Right lobe of liver (tissue), 6 donors: ENCODE data around the gene EPOP. TPM values are rescaled to one million over a fixed set of nuclear protein-coding genes. Genes with fewer than 3 reads are reported as not detected.

Experiments
- ATAC-seq, 4 donors: fragments of 200-7000 bp; cut with Tn5 transposase; one replicate each; pipeline ENCODE4 v1.9.1; 2020; ENCODE audit warnings: mild to moderate bottlenecking in 4 of 4, moderate library complexity in 4 of 4
- DNase-seq, 3 donors: peaks; one replicate each; pipeline ENCODE4 v3.0.0-alpha.2; 2020
- H3K27ac ChIP-seq, 3 donors: fragments of 200-600 bp; one replicate each; pipeline ENCODE4 v1.8.0; 2022
- H3K27me3 ChIP-seq, 2 donors: fragments of 200-600 bp; one replicate each; pipeline ENCODE4 v1.8.0; 2022
- H3K36me3 ChIP-seq, 4 donors: fragments of 200-600 bp; sonication (generic) in 1 of 4; one replicate each; pipeline versions ENCODE4 v1.5.1 to v1.8.0; 2017 to 2022; ENCODE audit warnings: control low read depth in 1 of 4
- H3K4me1 ChIP-seq, 4 donors: fragments of 200-600 bp; sonication (generic) in 1 of 4; one replicate each; pipeline versions ENCODE4 v1.5.1 to v1.8.0; 2017 to 2022; ENCODE audit warnings: control low read depth in 1 of 4
- H3K4me3 ChIP-seq, 3 donors: fragments of 200-600 bp; one replicate each; pipeline ENCODE4 v1.8.0; 2022
- H3K9me3 ChIP-seq, 4 donors: fragments of 200-600 bp; sonication (generic) in 1 of 4; one replicate each; pipeline versions ENCODE4 v1.5.1 to v1.8.0; 2017 to 2022; ENCODE audit warnings: control low read depth in 1 of 4
- POLR2A ChIP-seq: fragments of 450-650 bp; IDR thresholded peaks from one replicate; pipeline ENCODE4 v1.6.1; 2017; ENCODE audit warnings: antibody characterized with exemption, mild to moderate bottlenecking
- WGBS: methylation state at CpG from one replicate; pipeline ENCODE4 v1.1.6; 2018; ENCODE audit warnings: low coverage, low lambda C conversion rate; ENCODE audit not compliant: insufficient coverage; ENCODE audit errors: missing lambda C conversion rate; 5-methylcytosine and 5-hydroxymethylcytosine counted together
- intact Hi-C, 2 donors: fragments of 100-400 bp; cut with DNase I; formaldehyde crosslinking; loops; one replicate each; pipeline versions ENCODE4 v1.11.2 to v1.14.1; 2022
- total RNA-seq, 6 experiments: library from RNA; depleted of rRNA in 2 of 6; stranded (reverse); fragments of >200 nt in 2 of 6; fragmentation: NEBNext Ultra II Directional in 3 of 6; extraction: Animal tissue kit (Norgen Biotek cat#: 25700) in 3 of 6; gene quantifications; one replicate each; pipeline versions ENCODE4 v1.1.0 to v1.2.4, GENCODE V29; 2016 to 2023
- TF ChIP-seq, protein P1 (sequence below), 4 donors: fragments of 200-600 bp in 3 of 4; fragments of 450-650 bp in 1 of 4; IDR thresholded peaks; one replicate each; pipeline versions ENCODE4 v1.5.1 to v1.8.0; 2016 to 2022; ENCODE audit warnings: antibody characterized with exemption in 4 of 4, mild to moderate bottlenecking in 2 of 4
- donor health status: DM: no; HTN: yes; CAD: no.
- donor health status: DM: no; HTN: no; CAD: no.
- donor health status: DM: no; HTN: no; CAD: no.
- donor health status: DM: no; HTN: yes; CAD: no.
- donor health status: DM: no; HTN: yes; CAD: no.

The EPOP gene
- total RNA-seq, 6 experiments from 2014 or later: 1.1 to 6.0 (median 3.0) TPM

DNA sequence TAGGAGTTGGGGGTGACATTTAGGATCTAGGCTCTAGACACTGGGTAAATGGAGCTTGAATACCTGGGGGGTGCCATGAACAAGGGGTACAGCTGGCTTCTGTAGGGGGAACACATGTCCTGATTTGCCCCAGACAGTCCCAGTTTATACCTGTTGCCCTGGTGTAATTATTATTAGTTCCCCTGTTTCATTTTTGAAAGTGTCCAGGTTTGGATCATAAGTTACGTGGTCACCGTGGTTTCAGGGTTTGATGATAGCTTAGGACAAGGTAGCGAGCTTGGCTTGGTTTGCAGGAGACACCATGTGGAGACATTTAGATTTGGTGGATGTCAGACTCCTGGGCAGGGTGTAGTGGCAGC lies 35.8 kb upstream of the EPOP start:
- WGBS: no CpG with 5 or more reads among the region's 3 CpGs
- peaks cover 0 to 9% (median 3%) of the 10 kb centered on the region in 4 donors for H3K36me3 ChIP-seq
- H3K9me3 ChIP-seq: no peaks in the 10 kb centered on the region
- TF ChIP-seq, protein P1, sequence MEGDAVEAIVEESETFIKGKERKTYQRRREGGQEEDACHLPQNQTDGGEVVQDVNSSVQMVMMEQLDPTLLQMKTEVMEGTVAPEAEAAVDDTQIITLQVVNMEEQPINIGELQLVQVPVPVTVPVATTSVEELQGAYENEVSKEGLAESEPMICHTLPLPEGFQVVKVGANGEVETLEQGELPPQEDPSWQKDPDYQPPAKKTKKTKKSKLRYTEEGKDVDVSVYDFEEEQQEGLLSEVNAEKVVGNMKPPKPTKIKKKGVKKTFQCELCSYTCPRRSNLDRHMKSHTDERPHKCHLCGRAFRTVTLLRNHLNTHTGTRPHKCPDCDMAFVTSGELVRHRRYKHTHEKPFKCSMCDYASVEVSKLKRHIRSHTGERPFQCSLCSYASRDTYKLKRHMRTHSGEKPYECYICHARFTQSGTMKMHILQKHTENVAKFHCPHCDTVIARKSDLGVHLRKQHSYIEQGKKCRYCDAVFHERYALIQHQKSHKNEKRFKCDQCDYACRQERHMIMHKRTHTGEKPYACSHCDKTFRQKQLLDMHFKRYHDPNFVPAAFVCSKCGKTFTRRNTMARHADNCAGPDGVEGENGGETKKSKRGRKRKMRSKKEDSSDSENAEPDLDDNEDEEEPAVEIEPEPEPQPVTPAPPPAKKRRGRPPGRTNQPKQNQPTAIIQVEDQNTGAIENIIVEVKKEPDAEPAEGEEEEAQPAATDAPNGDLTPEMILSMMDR (IDR thresholded peaks at IDR 0.05): no peak
- TF ChIP-seq POLR2A: no peak
- intact Hi-C loops: no loop called here
- DNase-seq (no peak), ATAC-seq (no peak)
- no peak overlapping the region for H3K27ac ChIP-seq
- H3K4me1 ChIP-seq: no peaks in the 10 kb centered on the region
- H3K4me3 ChIP-seq: no peak overlapping the region
- no peaks in the 10 kb centered on the region for H3K27me3 ChIP-seq

DNA sequence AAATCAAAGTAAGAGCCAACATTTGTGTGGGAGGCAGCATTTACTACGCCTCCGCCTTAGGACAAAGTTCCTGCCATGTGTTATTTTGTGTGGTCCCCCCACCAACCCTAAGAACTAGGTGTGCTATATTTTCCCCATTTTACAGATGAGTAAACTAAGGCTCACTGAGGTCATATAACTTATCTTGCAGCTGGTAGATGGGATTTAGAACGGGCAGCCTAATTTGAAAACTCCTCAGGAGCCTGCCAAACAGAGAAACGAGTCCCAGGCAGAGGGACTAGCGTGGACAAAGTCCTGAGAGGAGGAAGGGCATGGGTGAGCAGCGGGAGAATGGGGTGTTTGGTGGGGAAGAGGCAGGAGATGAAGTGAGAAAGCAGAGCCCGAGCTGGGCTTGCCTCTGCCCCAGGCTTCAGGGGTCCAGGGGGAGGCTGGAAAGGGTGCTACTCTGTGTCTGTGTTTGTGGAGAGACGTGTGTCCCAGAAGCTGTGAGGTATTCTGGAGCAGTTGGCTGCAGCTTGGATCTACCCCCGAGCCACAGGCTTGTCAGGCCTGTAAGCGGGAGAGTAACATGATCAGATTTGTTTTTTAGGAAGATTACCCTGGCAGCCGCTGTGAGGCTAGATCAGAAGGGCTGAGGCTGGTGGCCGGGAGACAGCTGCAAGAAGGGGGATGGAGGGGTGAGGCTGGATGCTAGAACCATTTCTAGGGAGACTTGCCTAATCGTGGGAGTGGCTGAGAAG lies 35.3 kb upstream of the EPOP start:
- TF ChIP-seq, protein P1 (IDR thresholded peaks at IDR 0.05): no peak
- no peak for TF ChIP-seq POLR2A
- H3K9me3 ChIP-seq: no peaks in the 10 kb centered on the region
- H3K27ac ChIP-seq: no peak overlapping the region
- no peaks in the 10 kb centered on the region for H3K4me1 ChIP-seq
- H3K27me3 ChIP-seq: no peaks in the 10 kb centered on the region
- H3K4me3 ChIP-seq: no peak overlapping the region
- 71% methylated on average over 10 of the region's 13 CpGs for WGBS
- ATAC-seq (no peak), DNase-seq (no peak)
- intact Hi-C loops: no loop called here
- peaks cover 0 to 9% (median 3%) of the 10 kb centered on the region in 4 donors for H3K36me3 ChIP-seq

DNA sequence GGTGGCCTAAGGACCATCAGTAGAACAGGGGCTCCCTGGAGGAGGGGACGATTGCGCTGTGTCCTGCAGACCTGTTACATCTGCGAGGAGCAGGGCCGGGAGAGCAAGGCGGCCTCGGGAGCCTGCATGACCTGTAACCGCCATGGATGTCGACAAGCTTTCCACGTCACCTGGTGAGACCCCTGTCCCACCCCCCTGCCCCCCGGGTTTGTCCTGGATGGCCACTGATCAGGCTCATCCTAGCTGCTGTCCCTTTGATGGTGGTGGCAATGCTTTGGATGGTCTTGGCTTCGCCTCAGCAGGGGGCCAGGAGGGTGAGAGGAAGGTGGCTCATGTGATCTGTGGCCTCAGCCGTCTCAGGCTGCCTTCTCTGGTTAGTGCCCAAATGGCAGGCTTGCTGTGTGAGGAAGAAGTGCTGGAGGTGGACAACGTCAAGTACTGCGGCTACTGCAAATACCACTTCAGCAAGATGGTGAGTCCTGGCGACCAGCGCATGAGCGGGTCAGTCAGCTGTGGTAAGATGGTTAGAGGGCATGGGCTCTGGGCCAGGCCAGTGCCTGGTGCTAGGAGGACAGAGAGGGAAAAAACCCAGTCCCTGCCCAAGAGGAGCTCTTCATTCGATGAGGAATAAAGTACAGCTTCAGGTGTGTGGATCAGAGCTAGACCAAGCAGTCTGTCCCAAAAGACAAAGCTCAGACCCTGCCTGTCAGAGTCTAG lies 34.5 kb upstream of the EPOP start:
- Histone ChIP-seq H3K36me3 (peaks cover 0 to 9% (median 3%) of the 10 kb centered on the region in 4 donors), H3K27ac (no peak overlapping the region), H3K4me3 (no peak overlapping the region), H3K9me3 (no peaks in the 10 kb centered on the region), H3K27me3 (no peaks in the 10 kb centered on the region), H3K4me1 (no peaks in the 10 kb centered on the region)
- TF ChIP-seq POLR2A: no peak
- TF ChIP-seq, protein P1 (IDR thresholded peaks at IDR 0.05): no peak
- DNase-seq (no peak), ATAC-seq (no peak)
- WGBS: 78% methylated on average over 7 of the region's 18 CpGs
- intact Hi-C loops: no loop called here

DNA sequence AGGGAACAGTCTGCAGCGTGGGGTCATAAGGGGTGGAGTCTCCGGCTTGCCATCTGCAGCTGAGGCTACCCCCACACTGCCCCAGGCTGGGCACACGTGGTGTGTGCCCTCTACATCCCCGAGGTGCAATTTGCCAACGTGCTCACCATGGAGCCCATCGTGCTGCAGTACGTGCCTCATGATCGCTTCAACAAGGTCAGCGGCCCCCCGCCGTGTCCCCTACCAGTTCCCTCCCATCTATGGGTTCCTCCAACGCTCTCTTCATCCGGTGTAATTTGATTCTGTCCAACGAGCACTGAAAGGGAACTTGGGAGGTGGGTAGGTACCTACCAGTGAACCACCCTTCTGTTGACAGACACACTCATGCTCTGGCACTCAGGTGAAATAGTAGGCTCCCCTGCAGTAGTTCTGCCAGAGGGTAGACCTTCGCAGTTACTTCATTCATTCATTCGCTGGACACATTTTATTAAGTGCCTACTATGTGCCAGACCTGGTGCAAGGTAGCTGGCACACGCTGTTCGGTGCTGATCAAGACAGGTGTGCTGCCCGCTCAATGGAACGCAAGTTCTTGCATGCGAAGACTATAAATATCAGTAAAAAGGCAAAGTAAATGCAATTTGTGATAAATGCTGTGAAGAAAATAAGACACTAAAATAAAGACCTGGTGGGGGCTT lies 33.1 kb upstream of the EPOP start:
- no peak overlapping the region for H3K27ac ChIP-seq
- H3K27me3 ChIP-seq: no peaks in the 10 kb centered on the region
- DNase-seq (no peak), ATAC-seq (no peak)
- peaks cover 0 to 7% (median 3%) of the 10 kb centered on the region in 4 donors for H3K4me1 ChIP-seq
- 83% methylated on average over 12 of the region's 21 CpGs for WGBS
- TF ChIP-seq, protein P1 (IDR thresholded peaks at IDR 0.05): no peak
- no peak for TF ChIP-seq POLR2A
- intact Hi-C loops: no loop called here
- H3K9me3 ChIP-seq: no peaks in the 10 kb centered on the region
- H3K4me3 ChIP-seq: no peak overlapping the region
- H3K36me3 ChIP-seq: peaks cover 0 to 9% (median 3%) of the 10 kb centered on the region in 4 donors
